Thoracic aorta (tissue), 2 donors: Measurements from ENCODE around the gene STAT6. TPM values are rescaled to one million over a fixed set of nuclear protein-coding genes. Genes with fewer than 3 reads are reported as not detected.

Experiments
- ATAC-seq: fragments of 150-250 bp; one replicate; pipeline ENCODE4 v1.8.0; 2017; ENCODE audit warnings: low read depth; ENCODE audit not compliant: insufficient number of reproducible peaks, low FRiP score
- DNase-seq: peaks from one replicate; pipeline ENCODE4 v3.0.0-alpha.2; 2020; ENCODE audit warnings: low spot score
- H3K27ac ChIP-seq, 2 donors: fragments of 200-600 bp; sonication (generic); 1 replicate in 1 of 2; 2 replicates in 1 of 2; pipeline ENCODE4 v1.5.1; 2016; ENCODE audit warnings: mild to moderate bottlenecking in 2 of 2, moderate library complexity in 2 of 2
- H3K27me3 ChIP-seq: fragments of 200-600 bp; sonication (generic); replicated peaks from 2 replicates; pipeline ENCODE4 v1.6.0; 2016; ENCODE audit warnings: mild to moderate bottlenecking; ENCODE audit not compliant: insufficient read depth
- H3K36me3 ChIP-seq: fragments of 200-600 bp; sonication (generic); one replicate; pipeline ENCODE4 v1.5.1; 2016
- H3K4me1 ChIP-seq, 2 donors: fragments of 200-600 bp; sonication (generic); 1 replicate in 1 of 2; 2 replicates in 1 of 2; pipeline versions ENCODE4 v1.5.1 to v1.6.0; 2016; ENCODE audit warnings: low read depth in 2 of 2, mild to moderate bottlenecking in 1 of 2; ENCODE audit not compliant: control insufficient read depth in 1 of 2
- H3K4me3 ChIP-seq: fragments of 200-600 bp; sonication (generic); 2 replicates; pipeline ENCODE4 v1.5.1; 2016; ENCODE audit warnings: mild to moderate bottlenecking
- H3K9me3 ChIP-seq: fragments of 200-600 bp; sonication (generic); 2 replicates; pipeline ENCODE4 v1.5.1; 2016
- total RNA-seq, 2 donors: library from RNA; depleted of rRNA; stranded (reverse); fragments of >200 nt; gene quantifications; one replicate each; pipeline versions ENCODE4 v1.1.0 to v1.2.3, GENCODE V29; 2016
- TF ChIP-seq, protein P1 (sequence below): fragments of 200-600 bp; sonication (generic); IDR thresholded peaks from one replicate; pipeline ENCODE4 v1.5.1; 2019; ENCODE audit warnings: antibody characterized with exemption

STAT6 gene
- total RNA-seq, 2 donors from 2014 or later: 133 to 185 TPM

DNA sequence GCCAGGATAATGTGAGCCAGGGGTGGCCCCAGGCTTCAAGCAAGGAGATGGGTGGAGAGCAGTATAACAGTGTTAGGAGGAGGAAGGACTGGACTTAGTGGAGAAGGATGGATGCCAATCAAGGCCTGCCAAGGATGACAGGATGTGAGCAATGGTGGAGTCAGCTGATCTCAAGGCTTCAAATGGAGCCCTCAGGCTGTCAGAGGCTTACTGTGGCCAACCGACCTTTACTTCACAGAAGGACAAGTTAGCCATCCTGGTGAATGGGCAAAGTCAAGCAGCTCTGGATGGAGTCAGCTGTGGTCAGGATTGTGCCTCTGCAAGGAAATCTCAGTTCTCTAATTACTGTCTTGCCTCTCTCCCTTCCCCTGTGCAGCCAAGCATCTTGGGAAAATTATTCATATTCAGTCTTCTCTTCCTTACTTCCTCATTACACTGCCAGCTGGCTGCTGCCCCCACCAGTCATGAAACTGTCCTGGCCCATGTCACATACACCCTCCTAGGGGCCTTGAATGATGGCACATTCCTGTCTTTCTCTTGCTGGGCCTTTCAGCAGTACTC lies 7.6 kb upstream of the STAT6 start:
- H3K27ac ChIP-seq: no peak overlapping the region
- H3K36me3 ChIP-seq: no peaks in the 10 kb centered on the region

DNA sequence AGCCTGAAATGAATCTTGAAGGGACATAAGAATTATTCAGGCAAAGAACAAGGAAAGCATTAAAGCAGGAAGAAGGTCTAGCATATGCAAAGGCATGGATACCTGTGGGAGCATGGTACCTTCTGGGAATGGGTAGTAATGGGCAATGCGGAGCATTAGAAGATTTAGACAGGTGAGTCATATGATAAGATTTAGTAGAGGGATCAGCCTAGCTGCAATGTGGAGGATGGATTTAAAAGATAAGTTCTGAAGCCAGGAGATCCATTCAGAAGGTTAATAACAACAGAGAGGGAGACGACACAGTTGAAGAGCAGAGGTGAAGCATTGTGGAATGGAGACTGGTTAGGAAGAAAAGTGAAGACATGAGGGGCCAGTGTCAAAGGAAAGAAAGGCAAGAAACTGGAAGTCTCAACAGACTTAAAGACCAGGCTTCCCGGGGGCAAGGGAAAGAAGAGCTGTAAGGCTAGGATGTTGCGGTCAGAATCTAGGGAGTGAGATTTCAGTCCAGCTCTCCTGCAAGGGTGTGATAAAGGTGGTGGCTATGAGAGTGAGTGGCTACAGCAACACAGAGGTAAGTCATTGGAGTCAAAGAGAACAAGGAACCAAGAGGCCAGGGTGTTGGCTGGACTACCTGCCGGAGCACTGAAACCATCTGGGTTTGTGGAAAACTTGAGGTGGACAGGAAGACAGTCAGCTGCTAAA lies 5.6 kb upstream of the STAT6 start:
- H3K27ac ChIP-seq: no peak overlapping the region
- no peaks in the 10 kb centered on the region for H3K36me3 ChIP-seq
- no peaks in the 10 kb centered on the region for H3K9me3 ChIP-seq
- no peak overlapping the region for H3K4me3 ChIP-seq
- ATAC-seq (no peak), DNase-seq (no peak)
- TF ChIP-seq, protein P1, sequence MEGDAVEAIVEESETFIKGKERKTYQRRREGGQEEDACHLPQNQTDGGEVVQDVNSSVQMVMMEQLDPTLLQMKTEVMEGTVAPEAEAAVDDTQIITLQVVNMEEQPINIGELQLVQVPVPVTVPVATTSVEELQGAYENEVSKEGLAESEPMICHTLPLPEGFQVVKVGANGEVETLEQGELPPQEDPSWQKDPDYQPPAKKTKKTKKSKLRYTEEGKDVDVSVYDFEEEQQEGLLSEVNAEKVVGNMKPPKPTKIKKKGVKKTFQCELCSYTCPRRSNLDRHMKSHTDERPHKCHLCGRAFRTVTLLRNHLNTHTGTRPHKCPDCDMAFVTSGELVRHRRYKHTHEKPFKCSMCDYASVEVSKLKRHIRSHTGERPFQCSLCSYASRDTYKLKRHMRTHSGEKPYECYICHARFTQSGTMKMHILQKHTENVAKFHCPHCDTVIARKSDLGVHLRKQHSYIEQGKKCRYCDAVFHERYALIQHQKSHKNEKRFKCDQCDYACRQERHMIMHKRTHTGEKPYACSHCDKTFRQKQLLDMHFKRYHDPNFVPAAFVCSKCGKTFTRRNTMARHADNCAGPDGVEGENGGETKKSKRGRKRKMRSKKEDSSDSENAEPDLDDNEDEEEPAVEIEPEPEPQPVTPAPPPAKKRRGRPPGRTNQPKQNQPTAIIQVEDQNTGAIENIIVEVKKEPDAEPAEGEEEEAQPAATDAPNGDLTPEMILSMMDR: no peak
- H3K4me1 ChIP-seq: peaks cover 0 to 22% of the 10 kb centered on the region in 2 donors
- H3K27me3 ChIP-seq: no peaks in the 10 kb centered on the region

More for the DNA sequence above, 7.6 kb upstream of the STAT6 start:
- DNase-seq (no peak), ATAC-seq (no peak)
- peaks cover 0 to 14% of the 10 kb centered on the region in 2 donors for H3K4me1 ChIP-seq
- H3K9me3 ChIP-seq: no peaks in the 10 kb centered on the region
- H3K27me3 ChIP-seq: no peaks in the 10 kb centered on the region
- TF ChIP-seq, protein P1: no peak
- no peak overlapping the region for H3K4me3 ChIP-seq

DNA sequence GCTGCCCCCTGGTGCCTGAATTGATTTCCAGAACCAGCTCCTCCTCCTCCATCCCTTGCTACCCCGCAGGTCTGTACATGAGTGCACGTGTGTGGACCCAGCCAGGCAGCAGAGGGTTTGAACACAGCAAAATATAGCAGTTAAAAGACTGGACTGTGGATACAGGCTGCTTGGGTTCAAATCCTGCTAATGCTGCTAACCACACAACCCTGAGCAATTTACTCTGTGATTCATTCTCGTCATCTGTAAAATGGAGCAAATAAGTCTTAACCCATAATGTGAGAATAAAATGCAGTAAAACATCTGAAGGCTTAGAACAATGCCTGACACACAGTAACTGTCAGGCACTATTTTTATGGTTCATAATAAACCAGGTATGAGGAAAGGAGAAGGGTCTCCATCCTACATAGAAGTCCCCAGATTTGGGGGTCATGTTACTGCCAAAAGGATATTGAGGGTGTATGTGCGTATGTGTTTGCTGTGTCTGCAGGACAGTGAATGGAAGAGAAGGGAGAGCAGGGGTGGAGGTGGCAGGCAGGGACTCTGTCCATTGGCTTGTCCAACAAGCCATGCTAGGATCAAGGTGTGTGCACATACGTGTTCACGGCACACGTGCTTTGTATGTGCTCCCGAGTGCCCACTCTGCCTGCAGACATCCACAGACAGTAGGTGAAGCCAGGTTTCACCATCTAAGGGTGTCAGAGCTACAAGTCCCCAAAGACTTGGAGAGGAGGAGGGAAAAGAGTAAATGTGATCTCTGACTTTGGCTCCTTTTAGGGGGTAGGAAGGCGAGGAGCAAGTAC lies 1.5 kb upstream of the STAT6 start:
- peak overlapping the region; percentile 79 for H3K4me3 ChIP-seq
- H3K36me3 ChIP-seq: peaks cover 4% of the 10 kb centered on the region
- H3K9me3 ChIP-seq: no peaks in the 10 kb centered on the region
- H3K4me1 ChIP-seq: peaks cover 16 to 31% of the 10 kb centered on the region in 2 donors
- H3K27ac ChIP-seq: peak overlapping the region; percentile 95
- ATAC-seq: peak; percentile 10
- DNase-seq: no peak
- TF ChIP-seq, protein P1: peak; percentile 69
- H3K27me3 ChIP-seq: no peaks in the 10 kb centered on the region

DNA sequence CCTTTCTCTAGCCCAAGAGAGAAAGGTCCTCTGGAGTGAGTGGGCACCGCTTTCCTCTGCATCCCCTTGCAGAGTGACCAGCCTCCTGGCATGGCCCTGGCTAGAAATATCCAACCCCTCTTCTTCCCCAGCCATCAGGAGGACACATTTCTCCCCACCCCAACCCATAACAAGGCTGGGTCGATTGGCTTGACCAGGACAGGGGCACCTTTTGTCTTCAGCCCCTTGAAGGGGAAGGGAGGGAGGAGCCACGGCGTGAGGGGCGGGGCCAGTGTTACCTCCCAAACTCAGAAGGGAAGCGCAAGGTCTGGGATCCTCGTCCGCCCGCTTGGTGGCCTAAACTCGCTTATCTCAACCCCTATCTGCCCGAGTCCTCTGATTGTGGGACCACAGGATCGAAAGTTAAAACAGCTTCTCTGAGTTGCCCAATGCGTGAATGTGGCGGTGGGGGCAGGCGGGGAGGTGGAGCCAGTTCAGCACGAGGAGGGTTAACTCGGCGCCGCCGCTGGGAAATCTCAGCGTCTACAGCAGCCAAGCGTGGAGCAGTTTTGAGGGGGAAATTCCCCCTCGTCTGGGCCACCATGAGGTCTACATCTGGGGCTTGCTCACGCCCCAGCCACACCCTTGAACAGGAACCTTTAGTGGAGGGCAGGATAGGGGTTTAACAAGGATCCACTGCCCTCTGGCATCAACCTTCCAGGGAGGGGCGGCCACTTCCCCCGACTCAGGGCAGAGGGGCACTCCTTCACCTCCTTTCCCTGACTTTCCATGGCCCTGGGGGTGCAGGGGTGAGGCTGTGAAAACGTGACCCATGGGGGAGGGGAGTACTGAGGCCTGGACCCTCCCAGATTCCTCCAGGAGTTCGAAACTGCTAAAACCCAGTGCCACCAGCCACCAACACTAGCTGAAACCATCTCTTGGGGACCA lies 795 bp downstream of the STAT6 start:
- H3K4me1 ChIP-seq: peaks cover 16 to 36% of the 10 kb centered on the region in 2 donors
- TF ChIP-seq, protein P1: no peak
- no peaks in the 10 kb centered on the region for H3K9me3 ChIP-seq
- peak overlapping the region; percentile 95 for H3K27ac ChIP-seq
- peak; percentile 22 for ATAC-seq
- H3K27me3 ChIP-seq: no peaks in the 10 kb centered on the region
- H3K36me3 ChIP-seq: peaks cover 25% of the 10 kb centered on the region
- peak overlapping the region; percentile 79 for H3K4me3 ChIP-seq
- no peak for DNase-seq
